ENCODE measurements around the gene FBXL20.

FBXL20 gene

DNA sequence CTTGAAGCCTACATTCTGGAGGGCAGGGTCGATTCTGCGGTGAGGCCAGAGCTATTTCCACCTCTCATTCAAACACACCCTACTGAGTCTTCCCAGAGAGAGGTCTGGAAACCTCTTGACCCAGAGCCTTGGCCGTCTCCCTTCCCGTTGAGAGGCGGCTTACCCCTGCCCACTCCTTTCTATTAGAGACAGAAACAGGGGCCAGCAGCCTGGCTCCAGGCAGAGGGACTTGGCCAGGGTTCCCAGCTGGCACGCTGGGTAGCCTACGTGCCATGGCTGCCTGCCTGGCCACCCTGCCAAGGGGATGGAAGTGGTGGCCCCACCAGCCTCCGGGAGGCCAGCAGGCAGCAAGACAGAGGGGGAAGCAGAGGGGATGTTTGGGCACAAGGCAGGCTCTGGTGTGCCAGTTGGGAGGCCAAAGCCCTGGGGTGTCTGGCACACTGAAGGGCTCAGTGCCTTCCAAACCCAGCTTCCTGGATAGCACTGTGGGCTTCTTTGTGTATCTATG lies 181.7 kb downstream of the FBXL20 start:
- TF ChIP-seq OSR1 (CRISPR knock-in tag; IDR thresholded peaks at IDR 0.05): no peak
- TF ChIP-seq ZC3H10 (CRISPR knock-in tag; IDR thresholded peaks at IDR 0.05): no peak
- no peak for TF ChIP-seq BACH2 (CRISPR knock-in tag; IDR thresholded peaks at IDR 0.05; ENCODE audit: borderline replicate concordance)
- no peak for TF ChIP-seq ZFP30 (CRISPR knock-in tag; IDR thresholded peaks at IDR 0.05)
- no peak for TF ChIP-seq GLIS3 (CRISPR knock-in tag; IDR thresholded peaks at IDR 0.05)
- TF ChIP-seq, protein P1, sequence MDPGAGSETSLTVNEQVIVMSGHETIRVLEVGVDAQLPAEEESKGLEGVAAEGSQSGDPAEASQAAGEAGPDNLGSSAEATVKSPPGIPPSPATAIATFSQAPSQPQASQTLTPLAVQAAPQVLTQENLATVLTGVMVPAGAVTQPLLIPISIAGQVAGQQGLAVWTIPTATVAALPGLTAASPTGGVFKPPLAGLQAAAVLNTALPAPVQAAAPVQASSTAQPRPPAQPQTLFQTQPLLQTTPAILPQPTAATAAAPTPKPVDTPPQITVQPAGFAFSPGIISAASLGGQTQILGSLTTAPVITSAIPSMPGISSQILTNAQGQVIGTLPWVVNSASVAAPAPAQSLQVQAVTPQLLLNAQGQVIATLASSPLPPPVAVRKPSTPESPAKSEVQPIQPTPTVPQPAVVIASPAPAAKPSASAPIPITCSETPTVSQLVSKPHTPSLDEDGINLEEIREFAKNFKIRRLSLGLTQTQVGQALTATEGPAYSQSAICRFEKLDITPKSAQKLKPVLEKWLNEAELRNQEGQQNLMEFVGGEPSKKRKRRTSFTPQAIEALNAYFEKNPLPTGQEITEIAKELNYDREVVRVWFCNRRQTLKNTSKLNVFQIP (CRISPR knock-in tag; IDR thresholded peaks at IDR 0.05; ENCODE audit: borderline replicate concordance, low read depth): no peak
- TF ChIP-seq RARB (CRISPR knock-in tag; IDR thresholded peaks at IDR 0.05): no peak
- TF ChIP-seq ESRRG (CRISPR knock-in tag; IDR thresholded peaks at IDR 0.05): no peak
- TF ChIP-seq SNAI2 (CRISPR knock-in tag; IDR thresholded peaks at IDR 0.05): no peak
- ATAC-seq: no peak

DNA sequence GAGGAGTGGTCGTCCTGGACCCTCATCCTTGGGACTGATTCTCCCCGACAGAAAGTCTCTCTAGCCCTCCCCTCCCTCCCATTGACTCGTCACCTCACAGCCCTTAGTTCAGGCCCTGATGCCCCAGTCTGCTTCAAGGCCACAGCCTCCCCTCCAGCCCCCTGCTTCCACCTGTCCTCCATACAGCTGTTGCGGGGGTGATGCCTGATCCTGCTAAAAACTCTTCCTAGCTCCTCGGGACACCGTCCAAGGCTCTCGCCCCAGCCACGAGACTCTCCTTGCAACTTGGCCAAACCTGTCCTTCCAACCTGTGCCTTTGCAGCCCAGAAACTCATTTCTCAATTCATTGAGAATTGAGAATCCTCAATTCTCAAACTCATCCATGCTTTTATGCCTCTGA lies 182.5 kb downstream of the FBXL20 start:
- TF ChIP-seq ISL1 (CRISPR knock-in tag; IDR thresholded peaks at IDR 0.05): no peak
- TF ChIP-seq CSDC2 (CRISPR knock-in tag; IDR thresholded peaks at IDR 0.05): no peak
- no peak for TF ChIP-seq SNAI2 (CRISPR knock-in tag; IDR thresholded peaks at IDR 0.05)
- TF ChIP-seq, protein P2, sequence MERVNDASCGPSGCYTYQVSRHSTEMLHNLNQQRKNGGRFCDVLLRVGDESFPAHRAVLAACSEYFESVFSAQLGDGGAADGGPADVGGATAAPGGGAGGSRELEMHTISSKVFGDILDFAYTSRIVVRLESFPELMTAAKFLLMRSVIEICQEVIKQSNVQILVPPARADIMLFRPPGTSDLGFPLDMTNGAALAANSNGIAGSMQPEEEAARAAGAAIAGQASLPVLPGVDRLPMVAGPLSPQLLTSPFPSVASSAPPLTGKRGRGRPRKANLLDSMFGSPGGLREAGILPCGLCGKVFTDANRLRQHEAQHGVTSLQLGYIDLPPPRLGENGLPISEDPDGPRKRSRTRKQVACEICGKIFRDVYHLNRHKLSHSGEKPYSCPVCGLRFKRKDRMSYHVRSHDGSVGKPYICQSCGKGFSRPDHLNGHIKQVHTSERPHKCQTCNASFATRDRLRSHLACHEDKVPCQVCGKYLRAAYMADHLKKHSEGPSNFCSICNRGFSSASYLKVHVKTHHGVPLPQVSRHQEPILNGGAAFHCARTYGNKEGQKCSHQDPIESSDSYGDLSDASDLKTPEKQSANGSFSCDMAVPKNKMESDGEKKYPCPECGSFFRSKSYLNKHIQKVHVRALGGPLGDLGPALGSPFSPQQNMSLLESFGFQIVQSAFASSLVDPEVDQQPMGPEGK (CRISPR knock-in tag; IDR thresholded peaks at IDR 0.05; ENCODE audit: borderline replicate concordance): no peak
- TF ChIP-seq ZNF70 (CRISPR knock-in tag; IDR thresholded peaks at IDR 0.05): no peak
- TF ChIP-seq ZNF8 (CRISPR knock-in tag; IDR thresholded peaks at IDR 0.05): no peak
- TF ChIP-seq ZFP3 (CRISPR knock-in tag; IDR thresholded peaks at IDR 0.05): no peak
- TF ChIP-seq ZC3H10 (CRISPR knock-in tag; IDR thresholded peaks at IDR 0.05): no peak
- no peak for TF ChIP-seq TCF4 (CRISPR knock-in tag; IDR thresholded peaks at IDR 0.05; ENCODE audit: borderline replicate concordance)
- no peak for TF ChIP-seq TOX (CRISPR knock-in tag; IDR thresholded peaks at IDR 0.05; ENCODE audit: borderline replicate concordance)
- no peak for TF ChIP-seq ZFP30 (CRISPR knock-in tag; IDR thresholded peaks at IDR 0.05)
- TF ChIP-seq, protein P1 (CRISPR knock-in tag; IDR thresholded peaks at IDR 0.05; ENCODE audit: borderline replicate concordance, low read depth): no peak
- no peak for ATAC-seq

DNA sequence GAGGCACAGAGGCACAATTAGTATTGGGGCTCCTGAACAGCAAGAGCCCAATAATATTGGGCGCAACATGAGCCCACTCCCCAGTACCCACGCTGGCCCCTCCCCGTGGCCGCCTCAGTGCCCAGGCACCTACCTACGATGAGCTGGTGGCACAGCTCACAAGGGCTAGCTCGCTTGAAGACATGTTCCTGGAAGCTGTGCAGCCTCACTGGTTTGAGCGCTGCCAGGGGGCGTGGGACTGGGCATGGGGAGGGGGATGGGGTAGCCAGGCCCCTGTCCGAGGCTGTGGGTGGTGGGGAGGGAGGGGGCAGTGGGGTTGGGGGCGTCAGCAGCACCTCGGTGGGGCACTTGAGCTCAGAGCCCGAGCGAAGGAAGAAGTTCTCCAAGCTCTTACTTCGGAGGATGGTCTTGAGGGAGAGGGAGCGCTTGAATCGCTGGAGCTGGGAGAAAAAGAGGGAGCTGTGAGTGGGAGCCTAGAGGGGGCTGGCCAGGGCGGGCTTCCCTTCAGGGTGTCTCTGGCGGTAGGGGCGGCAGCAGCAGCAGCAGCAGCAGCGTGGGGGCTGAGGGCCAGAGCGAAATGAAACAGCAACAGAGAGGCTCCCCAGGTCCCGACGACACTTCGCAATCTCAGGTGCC lies 183.6 kb downstream of the FBXL20 start:
- no peak for ATAC-seq
- no peak for TF ChIP-seq ESRRG (CRISPR knock-in tag; IDR thresholded peaks at IDR 0.05)
- no peak for TF ChIP-seq RARB (CRISPR knock-in tag; IDR thresholded peaks at IDR 0.05)
- no peak for TF ChIP-seq ARNTL (CRISPR knock-in tag; IDR thresholded peaks at IDR 0.05; ENCODE audit: borderline replicate concordance, low read depth)
- TF ChIP-seq GLIS3 (CRISPR knock-in tag; IDR thresholded peaks at IDR 0.05): no peak
- TF ChIP-seq, protein P2 (CRISPR knock-in tag; IDR thresholded peaks at IDR 0.05; ENCODE audit: borderline replicate concordance): no peak
- no peak for TF ChIP-seq ZC3H10 (CRISPR knock-in tag; IDR thresholded peaks at IDR 0.05)
- TF ChIP-seq, protein P3, sequence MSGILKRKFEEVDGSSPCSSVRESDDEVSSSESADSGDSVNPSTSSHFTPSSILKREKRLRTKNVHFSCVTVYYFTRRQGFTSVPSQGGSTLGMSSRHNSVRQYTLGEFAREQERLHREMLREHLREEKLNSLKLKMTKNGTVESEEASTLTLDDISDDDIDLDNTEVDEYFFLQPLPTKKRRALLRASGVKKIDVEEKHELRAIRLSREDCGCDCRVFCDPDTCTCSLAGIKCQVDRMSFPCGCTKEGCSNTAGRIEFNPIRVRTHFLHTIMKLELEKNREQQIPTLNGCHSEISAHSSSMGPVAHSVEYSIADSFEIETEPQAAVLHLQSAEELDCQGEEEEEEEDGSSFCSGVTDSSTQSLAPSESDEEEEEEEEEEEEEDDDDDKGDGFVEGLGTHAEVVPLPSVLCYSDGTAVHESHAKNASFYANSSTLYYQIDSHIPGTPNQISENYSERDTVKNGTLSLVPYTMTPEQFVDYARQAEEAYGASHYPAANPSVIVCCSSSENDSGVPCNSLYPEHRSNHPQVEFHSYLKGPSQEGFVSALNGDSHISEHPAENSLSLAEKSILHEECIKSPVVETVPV (CRISPR knock-in tag; IDR thresholded peaks at IDR 0.05): no peak

DNA sequence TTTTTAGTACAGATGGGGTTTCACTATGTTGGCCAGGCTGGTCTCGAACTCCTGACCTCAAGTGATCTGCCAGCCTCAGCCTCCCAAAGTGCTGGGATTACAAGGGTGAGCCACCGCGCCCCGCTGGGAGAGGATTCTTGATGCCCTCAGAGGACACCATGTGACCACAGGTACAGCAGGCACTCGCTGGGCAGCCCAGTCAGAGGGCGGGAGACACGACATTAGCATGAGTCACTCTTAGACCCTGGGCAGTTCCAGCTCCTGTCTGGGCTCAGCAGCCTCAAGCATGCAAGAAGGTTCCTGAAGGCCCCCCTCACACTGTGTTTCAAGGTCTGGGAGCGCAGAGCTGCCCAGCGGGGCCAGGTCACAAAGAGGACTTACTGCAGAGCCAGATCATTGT lies 187.6 kb downstream of the FBXL20 start:
- peak; percentile 56 for ATAC-seq
- TF ChIP-seq SNAI2 (CRISPR knock-in tag; IDR thresholded peaks at IDR 0.05) (no peak), ZFP30 (CRISPR knock-in tag; IDR thresholded peaks at IDR 0.05) (no peak), BACH2 (CRISPR knock-in tag; IDR thresholded peaks at IDR 0.05; ENCODE audit: borderline replicate concordance) (no peak), ESRRG (CRISPR knock-in tag; IDR thresholded peaks at IDR 0.05) (no peak), ZNF565 (CRISPR knock-in tag; conservative IDR thresholded peaks at IDR 0.05; ENCODE audit: low read depth) (no peak), OSR1 (CRISPR knock-in tag; IDR thresholded peaks at IDR 0.05) (no peak), ZNF8 (CRISPR knock-in tag; IDR thresholded peaks at IDR 0.05) (no peak), RARB (CRISPR knock-in tag; IDR thresholded peaks at IDR 0.05) (no peak), ARNTL (CRISPR knock-in tag; IDR thresholded peaks at IDR 0.05; ENCODE audit: borderline replicate concordance, low read depth) (no peak)
- TF ChIP-seq, protein P4, sequence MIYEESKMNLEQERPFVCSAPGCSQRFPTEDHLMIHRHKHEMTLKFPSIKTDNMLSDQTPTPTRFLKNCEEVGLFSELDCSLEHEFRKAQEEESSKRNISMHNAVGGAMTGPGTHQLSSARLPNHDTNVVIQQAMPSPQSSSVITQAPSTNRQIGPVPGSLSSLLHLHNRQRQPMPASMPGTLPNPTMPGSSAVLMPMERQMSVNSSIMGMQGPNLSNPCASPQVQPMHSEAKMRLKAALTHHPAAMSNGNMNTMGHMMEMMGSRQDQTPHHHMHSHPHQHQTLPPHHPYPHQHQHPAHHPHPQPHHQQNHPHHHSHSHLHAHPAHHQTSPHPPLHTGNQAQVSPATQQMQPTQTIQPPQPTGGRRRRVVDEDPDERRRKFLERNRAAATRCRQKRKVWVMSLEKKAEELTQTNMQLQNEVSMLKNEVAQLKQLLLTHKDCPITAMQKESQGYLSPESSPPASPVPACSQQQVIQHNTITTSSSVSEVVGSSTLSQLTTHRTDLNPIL (CRISPR knock-in tag; IDR thresholded peaks at IDR 0.05; ENCODE audit: low read depth): no peak
- TF ChIP-seq, protein P3 (CRISPR knock-in tag; IDR thresholded peaks at IDR 0.05): no peak
